Esophagus muscularis mucosa (tissue), 4 donors: ENCODE measurements around the gene FUT9. TPM values are rescaled to one million over a fixed set of nuclear protein-coding genes. Genes with fewer than 3 reads are reported as not detected.

ENCODE experiments used
- DNase-seq: peaks from one replicate; pipeline ENCODE4 v3.0.0-alpha.2; 2017; ENCODE audit errors: extremely low spot score
- H3K27ac ChIP-seq, 4 donors: fragments of 200-600 bp; sonication (generic); replicated peaks in 1 of 4; 1 replicate in 3 of 4; 2 replicates in 1 of 4; pipeline ENCODE4 v1.5.1; 2016 to 2019; ENCODE audit warnings: mild to moderate bottlenecking in 1 of 4
- H3K27me3 ChIP-seq, 4 donors: fragments of 200-600 bp; sonication (generic); one replicate each; pipeline versions ENCODE4 v1.5.1 to v1.6.0; 2016 to 2019
- H3K36me3 ChIP-seq, 4 donors: fragments of 200-600 bp; sonication (generic); one replicate each; pipeline ENCODE4 v1.5.1; 2016 to 2019
- H3K4me1 ChIP-seq, 4 donors: fragments of 200-600 bp; sonication (generic); one replicate each; pipeline ENCODE4 v1.5.1; 2016 to 2019
- H3K4me3 ChIP-seq, 4 donors: fragments of 200-600 bp; sonication (generic); 1 replicate in 2 of 4; 2 replicates in 2 of 4; pipeline ENCODE4 v1.5.1; 2016 to 2019; ENCODE audit warnings: mild to moderate bottlenecking in 4 of 4, moderate library complexity in 1 of 4
- H3K9me3 ChIP-seq, 4 donors: fragments of 200-600 bp; sonication (generic); 1 replicate in 3 of 4; 2 replicates in 1 of 4; pipeline ENCODE4 v1.5.1; 2016 to 2019
- CTCF ChIP-seq, 3 experiments: fragments of 200-600 bp in 2 of 3; fragments of 450-650 bp in 1 of 3; sonication (generic) in 2 of 3; IDR thresholded peaks; one replicate each; pipeline ENCODE4 v1.5.1; 2017 to 2019; ENCODE audit warnings: antibody characterized with exemption in 3 of 3, mild to moderate bottlenecking in 2 of 3, moderate library complexity in 1 of 3
- EP300 ChIP-seq: sonication (generic); formaldehyde crosslinking; IDR thresholded peaks from one replicate; pipeline ENCODE4 v1.6.1; 2017; ENCODE audit warnings: antibody characterized with exemption
- POLR2A ChIP-seq: fragments of 450-650 bp; IDR thresholded peaks from one replicate; pipeline ENCODE4 v1.6.1; 2017; ENCODE audit warnings: antibody characterized with exemption, moderate library complexity, mild to moderate bottlenecking, low read depth
- POLR2AphosphoS5 ChIP-seq, 2 donors: sonication (generic); formaldehyde crosslinking; IDR thresholded peaks; one replicate each; pipeline ENCODE4 v1.6.1; 2017; ENCODE audit warnings: antibody characterized with exemption in 2 of 2
- WGBS: methylation state at CpG from one replicate; pipeline ENCODE4 v1.1.5; 2018; 5-methylcytosine and 5-hydroxymethylcytosine counted together
- intact Hi-C: fragments of 100-400 bp; cut with DNase I; formaldehyde crosslinking; loops from one replicate; pipeline ENCODE4 v1.15.1; 2023
- total RNA-seq, 4 donors: library from RNA; depleted of rRNA; stranded (reverse); fragments of >200 nt; gene quantifications; one replicate each; pipeline versions ENCODE4 v1.1.0 to v1.2.1, GENCODE V29; 2016

Gene FUT9
- total RNA-seq, 4 donors from 2014 or later: not detected

- no peaks in the 10 kb centered on the region for H3K36me3 ChIP-seq
- 60% methylated on average over 3 of the region's 3 CpGs for WGBS
- H3K4me3 ChIP-seq: no peak overlapping the region
- H3K27me3 ChIP-seq: no peaks in the 10 kb centered on the region
- H3K27ac ChIP-seq: no peak overlapping the region
- intact Hi-C loops: no loop called here
- no peaks in the 10 kb centered on the region for H3K9me3 ChIP-seq
- H3K4me1 ChIP-seq: no peaks in the 10 kb centered on the region
- TF ChIP-seq CTCF (IDR thresholded peaks at IDR 0.05) (no peak), EP300 (no peak), POLR2A (no peak), POLR2AphosphoS5 (IDR thresholded peaks at IDR 0.05) (no peak)
- no peak for DNase-seq
Measured at GRCh38 chr6:96074006-96074405, 58.2 kb downstream of the FUT9 start.

- WGBS: 60% methylated on average over 1 of the region's 1 CpG
- no peak for TF ChIP-seq CTCF (IDR thresholded peaks at IDR 0.05)
- no peak for TF ChIP-seq POLR2A
- no peak for TF ChIP-seq EP300
- no peak overlapping the region for H3K4me3 ChIP-seq
- no peaks in the 10 kb centered on the region for H3K4me1 ChIP-seq
- no peak overlapping the region for H3K27ac ChIP-seq
- intact Hi-C loops: no loop called here
- no peaks in the 10 kb centered on the region for H3K27me3 ChIP-seq
- H3K9me3 ChIP-seq: no peaks in the 10 kb centered on the region
- DNase-seq: no peak
- no peaks in the 10 kb centered on the region for H3K36me3 ChIP-seq
Measured at GRCh38 chr6:96075826-96076225, 60.1 kb downstream of the FUT9 start.

GRCh38 chr6:96086745-96087144, 71.0 kb downstream of the FUT9 start:
- H3K27ac ChIP-seq: no peak overlapping the region
- no peak overlapping the region for H3K4me3 ChIP-seq
- no peaks in the 10 kb centered on the region for H3K36me3 ChIP-seq
- intact Hi-C loops: no loop called here
- DNase-seq: no peak
- WGBS: 76% methylated on average over 3 of the region's 3 CpGs
- no peaks in the 10 kb centered on the region for H3K4me1 ChIP-seq
- no peak for TF ChIP-seq POLR2AphosphoS5 (IDR thresholded peaks at IDR 0.05)
- no peak for TF ChIP-seq EP300
- TF ChIP-seq CTCF (IDR thresholded peaks at IDR 0.05): no peak
- no peak for TF ChIP-seq POLR2A
- no peaks in the 10 kb centered on the region for H3K9me3 ChIP-seq
- H3K27me3 ChIP-seq: no peaks in the 10 kb centered on the region

- no peak for DNase-seq
- Histone ChIP-seq H3K4me3 (no peak overlapping the region), H3K9me3 (no peaks in the 10 kb centered on the region), H3K36me3 (no peaks in the 10 kb centered on the region), H3K27me3 (no peaks in the 10 kb centered on the region), H3K4me1 (no peaks in the 10 kb centered on the region), H3K27ac (no peak overlapping the region)
- intact Hi-C loops: no loop called here
- TF ChIP-seq EP300 (no peak), POLR2A (no peak), CTCF (IDR thresholded peaks at IDR 0.05) (no peak), POLR2AphosphoS5 (IDR thresholded peaks at IDR 0.05) (no peak)
- 35% methylated on average over 1 of the region's 1 CpG for WGBS
Measured at GRCh38 chr6:96089173-96089572, 73.4 kb downstream of the FUT9 start.

GRCh38 chr6:96094077-96094476, 78.3 kb downstream of the FUT9 start:
- intact Hi-C loops: no loop called here
- 78% methylated on average over 1 of the region's 1 CpG for WGBS
- DNase-seq: no peak
- no peaks in the 10 kb centered on the region for H3K9me3 ChIP-seq
- no peak overlapping the region for H3K4me3 ChIP-seq
- no peaks in the 10 kb centered on the region for H3K36me3 ChIP-seq
- TF ChIP-seq EP300 (no peak), POLR2A (no peak), POLR2AphosphoS5 (IDR thresholded peaks at IDR 0.05) (no peak), CTCF (IDR thresholded peaks at IDR 0.05) (no peak)
- H3K4me1 ChIP-seq: no peaks in the 10 kb centered on the region
- H3K27me3 ChIP-seq: no peaks in the 10 kb centered on the region
- no peak overlapping the region for H3K27ac ChIP-seq
